Measurements from ENCODE around the gene COL21A1.

The COL21A1 gene

DNA sequence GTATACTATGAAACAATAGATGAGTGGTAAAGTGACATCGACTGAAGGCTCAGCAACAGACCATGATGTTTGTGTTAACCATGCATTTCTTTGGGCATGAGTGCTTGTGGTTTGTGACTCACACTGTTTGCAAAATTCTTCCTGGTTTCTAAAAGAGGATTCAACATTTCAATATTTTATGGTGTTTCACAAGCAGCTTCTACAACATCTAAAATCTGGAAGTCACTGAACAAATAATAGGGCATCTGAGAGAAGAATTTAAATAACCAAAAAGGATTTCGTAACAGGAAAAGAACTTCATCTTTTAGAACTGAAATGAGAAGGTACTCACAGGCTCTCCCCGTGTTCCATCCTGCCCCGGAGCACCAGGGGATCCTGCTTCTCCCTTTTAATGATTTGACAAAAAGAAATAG is 146.2 kb downstream of the COL21A1 start:
- no peak for DNase-seq (ENCODE audit: extremely low spot score)
- CTCF ChIA-PET, result no interaction called here
- no peak for TF ChIP-seq CTCF (IDR thresholded peaks at IDR 0.05; ENCODE audit: control extremely low read depth, extremely low read depth, low read depth, missing control alignments)
- POLR2A ChIA-PET, result no interaction called here

DNA sequence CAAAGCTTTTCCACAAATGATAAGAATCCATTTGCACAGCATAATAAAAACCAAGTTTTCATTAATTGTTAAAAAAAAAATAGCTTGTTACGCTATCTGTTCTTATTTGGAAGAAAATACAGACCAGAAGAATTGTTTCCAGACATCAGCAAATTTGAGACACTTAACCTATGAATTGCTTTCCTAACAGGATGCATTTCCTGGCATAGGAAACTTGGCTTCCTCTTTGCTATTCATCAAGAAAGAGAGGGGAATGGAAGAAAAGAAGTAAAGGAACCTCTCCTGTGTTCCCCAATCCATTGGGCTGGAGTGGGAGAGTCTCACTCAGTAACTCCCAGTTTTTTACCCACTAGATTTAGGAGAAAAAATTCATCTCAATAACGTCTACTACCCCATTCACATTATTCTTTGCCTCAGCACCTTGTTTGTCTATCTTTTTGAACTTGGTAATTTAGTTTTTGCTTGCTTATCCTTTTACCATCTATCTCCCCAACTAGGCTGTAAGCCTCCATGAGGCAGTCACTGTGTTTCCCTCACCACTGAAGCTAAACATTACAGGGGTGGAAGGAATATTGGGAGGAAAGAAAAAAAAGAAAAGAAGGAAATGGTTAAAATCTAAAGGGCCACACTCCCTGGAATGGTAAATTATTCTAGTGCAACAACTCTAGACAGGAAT is 150.3 kb downstream of the COL21A1 start:
- no peak for DNase-seq (ENCODE audit: extremely low spot score)
- ChIA-PET CTCF (no interaction called here), POLR2A (no interaction called here)
- TF ChIP-seq CTCF (IDR thresholded peaks at IDR 0.05; ENCODE audit: control extremely low read depth, extremely low read depth, low read depth, missing control alignments), result no peak

GRCh38 chr6:56096541-56096940 is 150.8 kb downstream of the COL21A1 start:
- TF ChIP-seq CTCF (IDR thresholded peaks at IDR 0.05; ENCODE audit: control extremely low read depth, extremely low read depth, low read depth, missing control alignments), result no peak
- ChIA-PET CTCF (no interaction called here), POLR2A (no interaction called here)
- DNase-seq (ENCODE audit: extremely low spot score), result no peak

DNA sequence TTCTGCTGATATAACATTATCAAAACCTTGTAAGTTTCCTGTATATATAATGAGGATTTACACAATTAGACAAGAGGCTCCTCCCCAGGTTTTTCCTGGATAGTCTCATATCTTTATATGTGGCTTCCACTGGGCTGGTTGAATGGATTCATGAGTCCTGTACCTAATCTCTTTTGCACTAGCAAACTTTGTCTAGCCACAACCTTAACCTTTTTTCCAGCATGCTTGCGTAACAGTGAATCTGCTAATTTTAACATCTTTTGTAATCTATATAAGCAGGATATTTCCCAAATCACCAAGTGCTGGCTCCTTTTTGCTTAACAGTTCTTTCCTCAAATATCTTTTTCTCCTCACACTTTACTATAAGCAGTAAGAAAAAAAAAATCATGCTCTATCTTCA is 153.6 kb downstream of the COL21A1 start:
- no peak for DNase-seq (ENCODE audit: extremely low spot score)
- TF ChIP-seq CTCF (IDR thresholded peaks at IDR 0.05; ENCODE audit: control extremely low read depth, extremely low read depth, low read depth, missing control alignments), result no peak
- POLR2A ChIA-PET, result no interaction called here
- CTCF ChIA-PET, result no interaction called here

DNA sequence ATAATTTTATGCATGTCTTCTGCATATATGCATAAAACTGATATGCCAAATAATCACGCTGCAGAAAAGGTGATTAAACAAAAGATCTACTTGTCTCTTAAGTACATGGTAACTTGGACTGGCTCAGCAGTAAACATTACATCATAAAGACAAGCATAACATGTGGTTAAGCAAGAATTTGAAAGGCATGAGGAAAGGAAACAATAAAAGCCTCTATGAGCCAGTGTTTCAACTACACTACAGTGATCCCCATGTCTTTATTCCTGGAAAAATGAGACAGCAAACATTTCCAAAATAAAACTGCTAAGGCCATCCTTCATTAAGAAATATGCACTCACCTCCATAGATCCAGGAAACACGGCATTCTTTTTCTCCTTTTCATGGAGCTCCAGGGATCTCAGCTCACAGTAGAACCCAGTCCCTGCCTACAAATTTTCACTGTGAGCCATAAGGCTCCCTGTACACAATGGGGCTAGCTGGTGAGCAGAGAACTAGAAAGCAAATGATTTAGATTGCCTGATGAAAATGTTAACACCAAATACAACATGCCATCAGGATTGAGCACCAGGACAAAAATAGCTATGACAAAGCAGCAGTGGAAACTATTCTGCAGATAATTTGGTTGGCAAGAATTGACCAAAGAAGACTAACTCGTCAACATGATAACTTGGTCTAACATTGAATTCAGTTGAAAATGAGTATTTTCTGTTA is 156.1 kb downstream of the COL21A1 start:
- no peak for DNase-seq (ENCODE audit: extremely low spot score)
- TF ChIP-seq CTCF (IDR thresholded peaks at IDR 0.05; ENCODE audit: control extremely low read depth, extremely low read depth, low read depth, missing control alignments), result no peak
- ChIA-PET POLR2A (no interaction called here), CTCF (interaction anchor here (1.4 kb wide), 1 partner anchor 15 kb away, joined by 3 read pairs; no protein-coding TSS in a partner anchor)

GRCh38 chr6:56088641-56089040 is 158.7 kb downstream of the COL21A1 start:
- DNase-seq (ENCODE audit: extremely low spot score), result no peak
- TF ChIP-seq CTCF (IDR thresholded peaks at IDR 0.05; ENCODE audit: control extremely low read depth, extremely low read depth, low read depth, missing control alignments), result no peak
- POLR2A ChIA-PET, result no interaction called here
- CTCF ChIA-PET, result no interaction called here
